NCI-H1092 treated with DMSO at 0.1 percent for 48 hours (cell line): ENCODE results near the gene ETV7.

ENCODE experiments used
- DNase-seq: peaks from one replicate; lab custom pipeline; 2025; lab: John Stamatoyannopoulos, UW

Gene ETV7

GRCh38 chr6:36323062-36323461 lies 64.4 kb downstream of the ETV7 start:
- DNase-seq, result no peak

GRCh38 chr6:36322591-36322990 lies 64.9 kb downstream of the ETV7 start:
- DNase-seq, result no peak

GRCh38 chr6:36320475-36320874 lies 67.0 kb downstream of the ETV7 start:
- DNase-seq, result peak; percentile 16

GRCh38 chr6:36319821-36320220 lies 67.6 kb downstream of the ETV7 start:
- DNase-seq, result no peak

DNA sequence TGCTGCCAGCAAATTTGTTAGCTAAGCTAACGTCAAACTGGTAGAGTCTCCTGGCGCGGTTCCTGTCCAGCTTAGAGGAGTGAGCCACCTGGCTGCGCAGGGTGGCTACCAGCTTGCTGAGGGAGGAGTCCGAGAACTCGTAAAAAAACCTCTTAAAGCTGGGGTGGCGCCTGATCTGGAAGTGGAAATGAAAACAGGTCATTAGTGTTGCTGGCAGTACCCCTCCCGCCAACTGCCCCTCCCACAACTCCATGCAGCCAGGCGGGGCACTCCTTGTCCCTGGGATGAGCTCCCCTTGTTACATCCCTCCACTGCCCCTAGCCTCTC lies 68.1 kb downstream of the ETV7 start:
- DNase-seq, result peak; percentile 82

- DNase-seq, result peak; percentile 40
Measured at GRCh38 chr6:36318690-36319435, 68.6 kb downstream of the ETV7 start.

DNA sequence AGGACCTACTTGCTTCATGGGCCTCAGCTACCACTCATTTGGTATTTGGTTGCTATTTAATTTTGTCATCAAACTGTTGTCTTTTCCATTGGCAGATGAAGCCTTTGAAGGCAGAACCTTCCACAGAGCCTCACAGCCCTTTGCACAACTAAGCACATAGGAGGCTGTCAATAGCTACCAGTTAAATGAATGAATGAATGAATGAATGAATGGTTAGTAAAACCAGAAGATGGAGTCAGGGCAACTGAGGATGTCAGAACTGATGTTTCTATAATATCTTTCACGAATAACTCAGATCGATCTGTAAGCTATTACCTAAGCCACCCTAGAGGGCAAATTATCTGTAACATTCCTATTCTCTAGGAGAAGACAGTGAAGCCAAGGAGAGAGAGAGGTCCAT lies 69.8 kb downstream of the ETV7 start:
- DNase-seq, result no peak
